ENCODE measurements around the gene RBKS.

GRCh38 chr2:27842894-27843293 lies 47.3 kb downstream of the RBKS start:
- TF ChIP-seq SMC3 (IDR thresholded peaks at IDR 0.05; ENCODE audit: low read length) (no peak), RFX5 (IDR thresholded peaks at IDR 0.05; ENCODE audit: low read depth, low read length) (no peak), SMAD3 (CRISPR knock-in tag; IDR thresholded peaks at IDR 0.05) (no peak), ZNF678 (CRISPR knock-in tag; IDR thresholded peaks at IDR 0.05) (no peak), PRPF4 (IDR thresholded peaks at IDR 0.05; ENCODE audit: low read depth, low read length, poor library complexity, severe bottlenecking) (no peak), SOX5 (CRISPR knock-in tag; IDR thresholded peaks at IDR 0.05; ENCODE audit: borderline replicate concordance) (no peak), ZNF777 (CRISPR knock-in tag; IDR thresholded peaks at IDR 0.05) (no peak), SMYD3 (CRISPR knock-in tag; IDR thresholded peaks at IDR 0.05) (no peak), ZNF225 (CRISPR knock-in tag; IDR thresholded peaks at IDR 0.05) (no peak)
- TF ChIP-seq, protein P1, sequence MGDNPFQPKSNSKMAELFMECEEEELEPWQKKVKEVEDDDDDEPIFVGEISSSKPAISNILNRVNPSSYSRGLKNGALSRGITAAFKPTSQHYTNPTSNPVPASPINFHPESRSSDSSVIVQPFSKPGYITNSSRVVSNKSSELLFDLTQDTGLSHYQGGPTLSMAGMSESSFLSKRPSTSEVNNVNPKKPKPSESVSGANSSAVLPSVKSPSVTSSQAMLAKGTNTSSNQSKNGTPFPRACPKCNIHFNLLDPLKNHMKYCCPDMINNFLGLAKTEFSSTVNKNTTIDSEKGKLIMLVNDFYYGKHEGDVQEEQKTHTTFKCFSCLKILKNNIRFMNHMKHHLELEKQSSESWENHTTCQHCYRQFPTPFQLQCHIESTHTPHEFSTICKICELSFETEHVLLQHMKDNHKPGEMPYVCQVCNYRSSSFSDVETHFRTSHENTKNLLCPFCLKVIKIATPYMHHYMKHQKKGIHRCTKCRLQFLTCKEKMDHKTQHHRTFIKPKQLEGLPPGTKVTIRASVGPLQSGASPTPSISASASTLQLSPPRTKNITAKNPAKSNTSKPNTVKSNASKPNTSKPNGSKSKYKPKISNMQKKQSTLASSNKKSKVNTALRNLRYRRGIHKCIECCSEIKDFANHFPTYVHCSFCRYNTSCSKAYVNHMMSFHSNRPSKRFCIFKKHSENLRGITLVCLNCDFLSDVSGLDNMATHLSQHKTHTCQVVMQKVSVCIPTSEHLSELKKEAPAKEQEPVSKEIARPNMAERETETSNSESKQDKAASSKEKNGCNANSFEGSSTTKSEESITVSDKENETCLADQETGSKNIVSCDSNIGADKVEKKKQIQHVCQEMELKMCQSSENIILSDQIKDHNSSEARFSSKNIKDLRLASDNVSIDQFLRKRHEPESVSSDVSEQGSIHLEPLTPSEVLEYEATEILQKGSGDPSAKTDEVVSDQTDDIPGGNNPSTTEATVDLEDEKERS (CRISPR knock-in tag; IDR thresholded peaks at IDR 0.05) = no peak

Measured in HepG2 (cell line).